Vagina (tissue), 2 donors: ENCODE measurements around the gene TFPT.

Experiments
- POLR2A ChIP-seq, 2 donors: fragments of 450-650 bp; IDR thresholded peaks; one replicate each; pipeline ENCODE4 v1.6.1; 2017; ENCODE audit warnings: antibody characterized with exemption in 2 of 2, mild to moderate bottlenecking in 2 of 2, moderate library complexity in 2 of 2
- POLR2AphosphoS5 ChIP-seq, 2 donors: sonication (generic); formaldehyde crosslinking; IDR thresholded peaks; one replicate each; pipeline ENCODE4 v1.9.0; 2017; ENCODE audit warnings: antibody characterized with exemption in 2 of 2, mild to moderate bottlenecking in 2 of 2, low read depth in 1 of 2; ENCODE audit not compliant: insufficient read depth in 1 of 2

DNA sequence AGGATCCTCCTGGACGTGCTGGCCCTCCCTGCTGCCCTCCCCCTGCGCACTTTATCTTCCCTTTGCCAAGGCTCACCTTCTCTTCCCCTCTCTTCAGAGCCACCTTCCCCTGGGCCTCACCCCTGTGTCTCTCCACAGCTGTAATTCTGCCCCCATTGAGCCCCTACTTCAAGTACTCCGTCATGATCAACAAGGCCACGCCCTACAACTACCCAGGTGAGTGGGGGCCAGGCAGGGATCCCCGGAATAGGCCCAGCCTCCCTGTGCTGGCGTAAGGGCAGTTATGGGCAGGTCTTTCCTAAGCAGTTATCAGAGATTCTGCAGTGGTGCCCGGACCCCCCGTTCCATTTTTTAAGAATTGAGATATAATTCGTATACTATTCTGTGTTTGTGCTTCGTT, 9.7 kb downstream of the TFPT start:
- no peak for TF ChIP-seq POLR2A (IDR thresholded peaks at IDR 0.05)
- no peak for TF ChIP-seq POLR2AphosphoS5 (IDR thresholded peaks at IDR 0.05; ENCODE audit: insufficient read depth in 1 of 2, low read depth in 1 of 2)
